GM21619 (cell line): ENCODE measurements around the gene MYO5A.

Experiments used
- ATAC-seq: cut with Tn5 transposase; IDR thresholded peaks from one replicate; pipeline ENCODE4 v1.9.1; 2021; ENCODE audit not compliant: unreplicated experiment

Gene MYO5A

GRCh38 chr15:52378746-52379394, 149.8 kb downstream of the MYO5A start:
- peak; percentile 49 for ATAC-seq

- peak; percentile 65 for ATAC-seq
These were observed 158.7 kb downstream of the MYO5A start for GRCh38 chr15:52370010-52370409.

DNA sequence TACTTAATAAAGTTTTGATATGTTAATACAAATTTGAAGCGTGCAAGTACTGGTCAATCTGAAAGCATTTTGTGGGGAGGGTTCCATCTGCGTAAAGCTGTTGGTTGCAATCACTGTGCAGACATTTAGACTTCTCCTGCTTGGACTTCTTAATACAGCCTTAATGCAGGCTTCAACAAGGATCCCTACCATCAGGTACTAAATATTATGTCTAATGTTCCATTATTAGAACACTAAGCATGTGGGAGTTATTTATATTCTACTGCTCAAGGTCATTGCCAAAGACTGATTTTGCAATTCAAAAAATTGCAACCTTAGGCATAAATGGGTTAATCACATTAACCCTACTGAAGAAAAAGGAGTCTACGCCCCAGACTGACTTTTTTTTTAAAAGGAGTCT, 159.2 kb downstream of the MYO5A start:
- ATAC-seq, result no peak

- no peak for ATAC-seq
These were observed 159.7 kb downstream of the MYO5A start for GRCh38 chr15:52369030-52369429.

GRCh38 chr15:52368402-52368801, 160.3 kb downstream of the MYO5A start:
- no peak for ATAC-seq

DNA sequence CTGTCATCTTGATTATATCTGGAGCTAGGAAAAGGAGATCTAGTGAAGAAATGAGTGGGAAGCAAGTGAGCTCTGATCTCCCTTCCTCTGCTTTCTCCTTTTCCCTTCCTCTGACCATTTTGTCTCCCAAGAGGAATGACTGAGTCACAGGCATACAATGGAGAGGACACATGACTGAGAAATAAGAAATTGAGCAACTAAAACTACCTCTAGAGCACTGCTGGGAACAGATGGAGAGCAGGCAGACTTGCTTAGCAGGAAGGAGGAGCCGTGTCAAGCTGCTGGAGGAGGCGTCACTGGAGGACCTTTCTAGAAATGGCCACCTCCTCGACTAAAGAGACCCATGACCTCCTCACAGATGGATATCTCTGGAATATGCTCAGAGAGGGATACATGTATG, 166.2 kb downstream of the MYO5A start:
- ATAC-seq, result no peak

DNA sequence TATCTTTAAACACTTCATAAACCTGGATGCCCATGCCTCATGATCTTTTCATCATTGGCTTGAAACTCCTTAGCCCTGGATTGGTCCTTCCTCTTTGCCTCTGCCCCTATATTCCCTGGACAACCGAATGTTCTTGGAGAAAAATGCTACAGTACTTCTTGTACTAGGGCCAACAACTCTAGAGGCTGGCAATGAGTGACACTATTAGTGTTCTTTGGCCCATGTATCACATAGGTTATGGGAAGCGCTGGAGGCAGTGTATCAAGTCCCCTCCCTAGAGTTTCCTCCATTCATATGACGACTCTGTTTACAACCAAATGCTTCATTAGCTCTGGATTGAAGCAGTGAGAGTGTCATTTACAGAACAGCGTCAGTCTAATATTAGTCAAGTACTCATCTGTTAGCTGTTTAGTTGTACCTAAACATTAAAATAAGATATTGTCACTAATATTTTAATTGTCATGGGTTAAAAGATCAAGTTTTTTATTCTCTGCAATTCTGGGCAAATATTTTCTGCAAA, 166.6 kb downstream of the MYO5A start:
- ATAC-seq, result no peak

GRCh38 chr15:52361494-52361893, 167.2 kb downstream of the MYO5A start:
- ATAC-seq, result no peak

DNA sequence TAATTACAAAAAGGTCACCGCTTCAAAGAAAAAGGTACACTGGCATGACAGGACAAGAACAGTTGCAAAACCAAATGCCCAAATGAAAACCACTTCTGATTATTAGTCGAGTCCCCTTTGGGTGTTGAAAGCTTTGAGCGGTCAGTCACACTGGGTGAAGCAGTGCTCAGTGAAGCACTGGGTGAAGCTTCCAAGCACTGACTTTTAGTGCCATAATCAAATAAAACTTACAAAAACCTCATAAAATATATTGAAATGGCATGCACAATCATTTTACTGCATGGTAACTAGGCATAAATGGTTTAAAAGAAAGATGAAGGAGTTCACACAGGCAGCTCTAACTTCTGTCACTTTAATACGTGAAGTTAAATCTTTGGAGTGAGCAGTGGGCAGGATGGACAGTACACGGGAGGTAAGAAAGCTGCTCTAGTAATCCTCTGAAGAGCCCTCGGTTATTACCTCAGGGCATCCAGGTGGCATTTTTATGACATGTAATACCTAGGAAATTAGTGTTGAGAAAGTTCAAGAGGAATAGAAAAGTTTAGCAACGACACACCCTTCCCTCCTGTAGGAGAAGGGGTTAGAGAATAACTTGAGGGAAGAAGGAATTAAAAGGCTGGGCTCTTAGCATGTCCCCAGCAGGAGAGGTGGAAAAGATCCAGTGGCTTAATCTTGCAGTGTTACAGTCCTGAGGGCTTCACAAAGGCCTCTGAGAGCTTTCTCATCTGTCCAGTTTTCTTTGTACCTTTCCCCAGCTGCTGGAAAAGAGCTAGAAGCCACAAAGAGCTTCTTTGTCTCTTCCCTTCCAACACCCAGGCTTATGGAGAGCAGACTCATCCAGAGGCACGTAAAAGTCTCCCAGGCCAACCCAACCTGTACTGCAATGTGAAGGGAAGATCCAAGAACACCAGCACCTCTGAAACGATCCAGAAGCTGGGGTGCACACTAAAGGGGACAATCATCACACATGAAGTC, 168.2 kb downstream of the MYO5A start:
- no peak for ATAC-seq

DNA sequence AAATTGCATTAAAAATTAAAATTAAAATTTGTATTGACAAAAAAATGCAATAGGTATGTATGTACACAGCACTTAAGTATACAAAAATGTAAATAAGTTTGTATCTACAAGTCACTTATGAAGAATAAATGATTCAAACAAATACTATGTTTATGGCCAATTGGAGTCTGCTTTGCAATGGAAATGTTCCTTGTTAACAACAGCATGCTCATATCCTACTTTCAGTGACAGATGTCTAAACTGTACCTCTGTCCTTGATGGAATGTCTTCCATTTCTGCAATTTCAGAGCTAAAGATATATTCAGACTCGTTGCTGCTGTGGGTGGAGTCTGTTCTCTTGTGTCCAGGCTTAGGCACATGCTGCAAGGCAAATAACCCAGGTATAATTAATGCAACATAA, 169.0 kb downstream of the MYO5A start:
- ATAC-seq, result no peak

GRCh38 chr15:52357949-52358348, 170.7 kb downstream of the MYO5A start:
- no peak for ATAC-seq

GRCh38 chr15:52352086-52352485, 176.6 kb downstream of the MYO5A start:
- no peak for ATAC-seq

GRCh38 chr15:52351206-52351908, 177.3 kb downstream of the MYO5A start:
- no peak for ATAC-seq

GRCh38 chr15:52350423-52350822, 178.3 kb downstream of the MYO5A start:
- ATAC-seq, result no peak

GRCh38 chr15:52349052-52349700, 179.5 kb downstream of the MYO5A start:
- no peak for ATAC-seq

- ATAC-seq, result no peak
These were observed 180.5 kb downstream of the MYO5A start for GRCh38 chr15:52348056-52348745.

DNA sequence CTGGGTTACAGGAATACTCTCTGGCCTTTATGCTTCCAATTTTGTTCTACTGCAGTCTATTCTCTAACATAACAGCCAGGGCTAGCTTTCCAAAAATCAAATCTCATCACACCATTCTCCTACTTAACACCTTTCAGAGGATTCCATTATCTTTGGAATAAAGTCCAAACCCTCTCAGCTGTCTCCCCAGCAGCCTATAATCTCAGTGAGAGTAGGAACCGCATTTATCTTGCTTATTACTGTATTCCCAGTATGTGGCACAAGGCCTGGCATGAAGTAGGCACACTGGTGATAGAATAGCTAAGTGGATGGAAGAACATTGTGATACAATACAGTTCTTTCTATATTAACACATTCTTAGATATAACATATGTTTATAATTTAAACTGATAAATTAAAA, 184.1 kb downstream of the MYO5A start:
- ATAC-seq, result no peak

GRCh38 chr15:52343831-52344230, 184.8 kb downstream of the MYO5A start:
- ATAC-seq, result no peak

DNA sequence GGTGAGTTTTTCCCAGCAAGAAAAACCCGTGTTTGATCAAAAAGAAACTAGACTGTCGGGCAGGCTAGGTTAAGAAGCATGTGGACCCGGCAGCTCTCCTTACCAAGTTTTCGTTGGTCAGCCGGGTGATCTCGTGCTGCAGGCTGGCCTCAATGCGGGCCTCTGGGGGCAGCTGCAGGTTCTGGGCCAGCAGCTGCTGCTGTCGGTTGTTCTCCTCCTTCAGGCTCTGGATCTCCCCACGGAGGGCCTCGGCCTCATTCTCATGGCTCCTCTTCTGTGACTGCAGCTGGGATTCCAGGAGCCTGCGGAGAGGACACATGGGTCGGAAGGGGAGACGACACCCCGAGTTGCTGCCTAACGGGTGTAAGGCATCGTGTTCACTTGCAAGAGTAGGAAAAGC, 188.6 kb downstream of the MYO5A start:
- no peak for ATAC-seq

DNA sequence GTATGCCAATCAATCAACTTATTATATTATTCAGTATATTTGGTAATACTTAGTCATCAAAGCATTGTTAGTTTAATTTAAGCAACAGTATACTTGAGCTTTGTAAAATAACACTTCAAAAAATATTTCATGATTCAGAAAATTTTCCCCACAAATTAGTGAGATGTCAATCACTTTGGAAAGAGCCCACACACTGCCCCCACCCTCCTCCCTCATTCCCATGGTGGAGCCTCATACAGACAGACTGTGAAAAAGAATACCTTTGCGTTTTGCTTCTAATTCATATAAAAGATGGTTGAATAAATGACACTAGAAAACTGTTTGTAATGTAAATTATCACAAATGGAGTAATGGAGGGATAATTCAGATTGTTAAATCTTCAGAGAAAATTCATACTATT, 189.8 kb downstream of the MYO5A start:
- no peak for ATAC-seq
